Endothelial cell of umbilical vein (primary cell): Measurements from ENCODE around the gene SIN3A. TPM values are rescaled to one million over a fixed set of nuclear protein-coding genes. Genes with fewer than 3 reads are reported as not detected.

ENCODE experiments used
- BruUV-seq: library from RNA; stranded (reverse); fragments of 400-500 nt; replicated peaks from 2 replicates; lab custom pipeline; 2021; lab: Mats Ljungman, UMichigan
- CTCF ChIA-PET: fragments of 300-600, 350-600 bp; sonication (Branson Sonifier 250); formaldehyde crosslinking; loops from one replicate; lab custom pipeline; 2021; ENCODE audit warnings: antibody characterized with exemption, inconsistent platforms; lab: Charles Lee
- POLR2A ChIA-PET: fragments of 300-600, 350-600 bp; sonication (Branson Sonifier 250); formaldehyde crosslinking; loops from one replicate; lab custom pipeline; 2021; ENCODE audit warnings: antibody characterized with exemption, inconsistent platforms; lab: Charles Lee
- DNase-seq: peaks from one replicate; pipeline ENCODE4 v3.0.0-alpha.2; 2011; ENCODE audit warnings: low read depth, low spot score
- FAIRE-seq: peaks from 2 replicates; lab custom pipeline; 2011; peaks lifted over from hg19 to GRCh38; lab: Jason Lieb, UNC
- H2AFZ ChIP-seq: 2 replicates; pipeline ENCODE4 v1.6.0; 2012; ENCODE audit warnings: low read depth, low read length, control low read depth, inconsistent platforms
- H3K27ac ChIP-seq: 2 replicates; pipeline ENCODE4 v1.5.1; 2011; ENCODE audit warnings: low read depth, mild to moderate bottlenecking, control low read depth, low read length, moderate library complexity; ENCODE audit not compliant: insufficient read depth
- H3K27me3 ChIP-seq, 2 experiments: 2 replicates each; pipeline versions ENCODE4 v1.6.0 to v1.6.1; 2011; ENCODE audit warnings: low read length in 2 of 2, mixed read lengths in 1 of 2; ENCODE audit not compliant: control insufficient read depth in 2 of 2, insufficient read depth in 2 of 2
- H3K36me3 ChIP-seq, 2 experiments: 2 replicates in 1 of 2; 3 replicates in 1 of 2; pipeline ENCODE4 v1.5.1; 2011; ENCODE audit warnings: low read length in 2 of 2, mild to moderate bottlenecking in 1 of 2, moderate library complexity in 1 of 2; ENCODE audit not compliant: control insufficient read depth in 2 of 2, insufficient read depth in 2 of 2; ENCODE audit errors: extremely low read depth in 1 of 2
- H3K4me1 ChIP-seq: 3 replicates; pipeline ENCODE4 v1.5.1; 2011; ENCODE audit warnings: mild to moderate bottlenecking, low read length; ENCODE audit not compliant: control insufficient read depth, insufficient read depth; ENCODE audit errors: extremely low read depth
- H3K4me2 ChIP-seq: 2 replicates; pipeline ENCODE4 v1.6.1; 2011; ENCODE audit warnings: low read length, control low read depth, mixed read lengths; ENCODE audit not compliant: insufficient read depth
- H3K4me3 ChIP-seq, 3 experiments: fragments of 200-600 bp in 1 of 3; sonication (generic), shearing (Covaris generic) in 1 of 3; replicated peaks in 1 of 3; 2 replicates each; pipeline ENCODE4 v1.5.1; 2011 to 2016; ENCODE audit warnings: control low read depth in 3 of 3, low read length in 3 of 3, mild to moderate bottlenecking in 2 of 3, inconsistent platforms in 1 of 3, low read depth in 1 of 3, moderate library complexity in 1 of 3; ENCODE audit not compliant: insufficient read depth in 1 of 3
- H3K79me2 ChIP-seq: 2 replicates; pipeline ENCODE4 v1.6.0; 2012; ENCODE audit warnings: low read length, inconsistent platforms; ENCODE audit not compliant: control insufficient read depth, insufficient read depth
- H3K9ac ChIP-seq: replicated peaks from 2 replicates; pipeline ENCODE3; 2011; ENCODE audit warnings: low read length, control low read depth; ENCODE audit not compliant: insufficient read depth; ENCODE audit errors: extremely low read depth
- H3K9me1 ChIP-seq: replicated peaks from 3 replicates; pipeline ENCODE4 v1.6.0; 2011; ENCODE audit warnings: mild to moderate bottlenecking, low read length; ENCODE audit not compliant: control insufficient read depth, insufficient read depth; ENCODE audit errors: extremely low read depth
- H3K9me3 ChIP-seq: replicated peaks from 2 replicates; pipeline ENCODE4 v1.5.1; 2012; ENCODE audit warnings: low read length, inconsistent platforms; ENCODE audit not compliant: control insufficient read depth, insufficient read depth
- H4K20me1 ChIP-seq: replicated peaks from 2 replicates; pipeline ENCODE3; 2011; ENCODE audit warnings: mild to moderate bottlenecking, low read length; ENCODE audit not compliant: control insufficient read depth, insufficient read depth; ENCODE audit errors: extremely low read depth
- CTCF ChIP-seq, 2 donors: IDR thresholded peaks; 1 replicate in 1 of 2; 2 replicates in 1 of 2; pipeline ENCODE4 v1.5.1; 2011; ENCODE audit warnings: low read length in 2 of 2, mild to moderate bottlenecking in 2 of 2, moderate library complexity in 2 of 2, control low read depth in 1 of 2, inconsistent platforms in 1 of 2, low read depth in 1 of 2; ENCODE audit not compliant: insufficient read depth in 1 of 2; ENCODE audit errors: extremely low read depth in 1 of 2
- EZH2 ChIP-seq: IDR thresholded peaks from 2 replicates; pipeline ENCODE4 v1.6.1; 2012; ENCODE audit warnings: borderline replicate concordance, low read depth, mild to moderate bottlenecking, moderate library complexity, low read length, inconsistent platforms; ENCODE audit not compliant: severe bottlenecking
- FOS ChIP-seq: IDR thresholded peaks from 2 replicates; pipeline ENCODE4 v1.6.1; 2011; ENCODE audit warnings: mild to moderate bottlenecking, low read length, moderate library complexity, borderline replicate concordance; ENCODE audit not compliant: insufficient read depth
- GATA2 ChIP-seq: IDR thresholded peaks from 2 replicates; pipeline ENCODE4 v1.7.0; 2011; ENCODE audit warnings: low read depth, mild to moderate bottlenecking, moderate library complexity, mixed read lengths, low read length; ENCODE audit not compliant: insufficient read length, insufficient read depth
- JUN ChIP-seq: IDR thresholded peaks from 2 replicates; pipeline ENCODE4 v1.6.1; 2011; ENCODE audit warnings: borderline replicate concordance, low read depth; ENCODE audit not compliant: insufficient read length, insufficient read depth
- MYC ChIP-seq: IDR thresholded peaks from one replicate; pipeline ENCODE4 v1.6.1; 2011; ENCODE audit warnings: mild to moderate bottlenecking, low read depth, low read length
- POLR2A ChIP-seq: IDR thresholded peaks from 2 replicates; pipeline ENCODE4 v1.6.1; 2012; ENCODE audit warnings: low read depth, mild to moderate bottlenecking, control low read depth, low read length
- POLR2AphosphoS5 ChIP-seq: IDR thresholded peaks from 2 replicates; pipeline ENCODE4 v1.6.1; 2012; ENCODE audit warnings: low read depth, mild to moderate bottlenecking, control low read depth, low read length, moderate library complexity; ENCODE audit not compliant: insufficient read depth
- dilution Hi-C: fragments of 300-500 bp; cut with MboI; formaldehyde crosslinking; loops from one replicate; pipeline ENCODE4 v1.15.0; 2019; ENCODE audit warnings: low sequenced_read_pairs; ENCODE audit not compliant: extremely low pct_ligation_motif_present
- intact Hi-C: fragments of 100-400 bp; cut with micrococcal nuclease; formaldehyde crosslinking; loops from one replicate; pipeline ENCODE4 v1.10.0; 2022
- polyA plus RNA-seq, 4 experiments: library from polyadenylated mRNA; depleted of rRNA in 3 of 4; stranded (reverse) in 3 of 4; unstranded in 1 of 4; fragments of >200 nt; gene quantifications; 2 replicates each; pipeline versions ENCODE4 v1.2.1 to v1.2.3, GENCODE V29; 2011 to 2012; ENCODE audit warnings: missing spikeins in 1 of 4
- total RNA-seq: library from RNA; stranded (reverse); gene quantifications from 2 replicates; pipeline ENCODE4 v1.2.3, GENCODE V29; 2021
- TF ChIP-seq, protein P1 (sequence below): IDR thresholded peaks from 2 replicates; pipeline ENCODE4 v1.6.1; 2011; ENCODE audit not compliant: insufficient read depth, insufficient read length

SIN3A gene
- total and polyA plus RNA-seq, 2 donors (not counting 3 experiments of a cell fraction or from before 2014, with no cell fraction given) = 30.6 to 44.5 TPM

GRCh38 chr15:75327491-75327890 lies 124.0 kb downstream of the SIN3A start:
- dilution Hi-C loops (no loop called here), intact Hi-C loops (no loop called here)
- no TSS peak for BruUV-seq
- H3K9me1 ChIP-seq = no peaks in the 10 kb centered on the region
- H3K4me3 ChIP-seq = no peak overlapping the region
- H3K9ac ChIP-seq = no peak overlapping the region
- no peaks in the 10 kb centered on the region for H4K20me1 ChIP-seq
- DNase-seq = no peak
- H3K27ac ChIP-seq = no peak overlapping the region
- POLR2A ChIA-PET = no interaction called here
- CTCF ChIA-PET = no interaction called here
- H3K4me1 ChIP-seq = no peaks in the 10 kb centered on the region
- no peaks in the 10 kb centered on the region for H3K27me3 ChIP-seq
- H3K4me2 ChIP-seq = no peak overlapping the region
- H2AFZ ChIP-seq = no peak overlapping the region
- no peaks in the 10 kb centered on the region for H3K36me3 ChIP-seq
- no peaks in the 10 kb centered on the region for H3K79me2 ChIP-seq
- H3K9me3 ChIP-seq = no peaks in the 10 kb centered on the region
- FAIRE-seq = no peak
- TF ChIP-seq FOS (no peak), CTCF (IDR thresholded peaks at IDR 0.05; ENCODE audit: extremely low read depth in 1 of 2, insufficient read depth in 1 of 2, low read depth in 1 of 2, low read length in 2 of 2) (no peak), POLR2A (no peak), POLR2AphosphoS5 (no peak), MYC (no peak), EZH2 (no peak), GATA2 (no peak), JUN (no peak)
- TF ChIP-seq, protein P1, sequence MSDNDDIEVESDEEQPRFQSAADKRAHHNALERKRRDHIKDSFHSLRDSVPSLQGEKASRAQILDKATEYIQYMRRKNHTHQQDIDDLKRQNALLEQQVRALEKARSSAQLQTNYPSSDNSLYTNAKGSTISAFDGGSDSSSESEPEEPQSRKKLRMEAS = no peak
